H1 (cell line): ENCODE measurements around the gene DENND2D. TPM values are rescaled to one million over a fixed set of nuclear protein-coding genes. Genes with fewer than 3 reads are reported as not detected.

Experiments
- HDAC6 ChIP-seq: IDR thresholded peaks from one replicate; pipeline ENCODE4 v1.7.1; 2012; ENCODE audit warnings: low read depth, mild to moderate bottlenecking, inconsistent platforms, low read length, moderate library complexity
- NRF1 ChIP-seq: IDR thresholded peaks from 2 replicates; pipeline ENCODE4 v1.6.1; 2011; ENCODE audit warnings: mild to moderate bottlenecking, low read depth, low read length, improper control_type of control experiment
- RAD21 ChIP-seq, 2 experiments: IDR thresholded peaks in 1 of 2; conservative IDR thresholded peaks in 1 of 2; 2 replicates each; pipeline ENCODE4 v1.6.1; 2011; ENCODE audit warnings: low read depth in 2 of 2, low read length in 2 of 2, improper control_type of control experiment in 1 of 2, inconsistent platforms in 1 of 2, mild to moderate bottlenecking in 1 of 2, moderate library complexity in 1 of 2
- polyA plus RNA-seq, 7 experiments: library from polyadenylated mRNA; depleted of rRNA in 3 of 7; stranded (reverse) in 5 of 7; unstranded in 2 of 7; fragments of >200 nt in 5 of 7; fragments of 200-250 nt in 2 of 7; gene quantifications; 1 replicate in 5 of 7; 2 replicates in 1 of 7; 4 replicates in 1 of 7; pipeline versions ENCODE4 v1.2.1 to v1.2.3, GENCODE V29; 2011 to 2013; ENCODE audit warnings: missing spikeins in 2 of 7, mixed read lengths in 2 of 7
- total RNA-seq: library from RNA; stranded (reverse); fragmentation: NEBNext Ultra II Directional; extraction: Animal tissue kit (Norgen Biotek cat#: 25700); gene quantifications from 2 replicates; pipeline ENCODE4 v1.2.1, GENCODE V29; 2021

Gene DENND2D
- total and polyA plus RNA-seq, 2 of the 8 experiments (the other 6 are each of a cell fraction or from before 2014, with no cell fraction given), result 0.58 to 1.6 TPM

GRCh38 chr1:111195002-111195684 is 5.3 kb downstream of the DENND2D start (continued):
- no peak for TF ChIP-seq RAD21 (IDR thresholded peaks at IDR 0.05 in 1 of 2, conservative IDR thresholded peaks at IDR 0.05 in 1 of 2; ENCODE audit: low read depth in 2 of 2, low read length in 2 of 2)
- no peak for TF ChIP-seq HDAC6
- TF ChIP-seq NRF1, result no peak
